GM19467 (cell line): ENCODE measurements around the gene SLC12A5.
"Not testable (repeated sequence)": the region's sequence is repeated elsewhere in the genome, so short reads cannot be mapped to it uniquely, and the experiment has no call there.

ENCODE experiments used
- ATAC-seq: cut with Tn5 transposase; IDR thresholded peaks from one replicate; pipeline ENCODE4 v1.9.1; 2021; ENCODE audit warnings: mild to moderate bottlenecking, moderate library complexity; ENCODE audit not compliant: unreplicated experiment

SLC12A5 gene

GRCh38 chr20:46073443-46073842 is 44.4 kb downstream of the SLC12A5 start:
- no peak for ATAC-seq

- no peak for ATAC-seq
Observed at GRCh38 chr20:46074006-46074405, 45.0 kb downstream of the SLC12A5 start.

GRCh38 chr20:46076806-46077205 is 47.8 kb downstream of the SLC12A5 start:
- ATAC-seq = no peak

- ATAC-seq = no peak
Observed at GRCh38 chr20:46077642-46078305, 48.8 kb downstream of the SLC12A5 start.

GRCh38 chr20:46078954-46079353 is 49.9 kb downstream of the SLC12A5 start:
- no peak for ATAC-seq

GRCh38 chr20:46081074-46081473 is 52.1 kb downstream of the SLC12A5 start:
- no peak for ATAC-seq

- no peak for ATAC-seq
Observed at GRCh38 chr20:46083101-46083500, 54.1 kb downstream of the SLC12A5 start.

- ATAC-seq = no peak
Observed at GRCh38 chr20:46083531-46084061, 54.6 kb downstream of the SLC12A5 start.

GRCh38 chr20:46084805-46085178 is 55.8 kb downstream of the SLC12A5 start:
- ATAC-seq = no peak

GRCh38 chr20:46085179-46085851 is 56.3 kb downstream of the SLC12A5 start:
- ATAC-seq = no peak

- ATAC-seq = no peak
Observed at GRCh38 chr20:46087161-46087560, 58.1 kb downstream of the SLC12A5 start.

GRCh38 chr20:46088409-46089166 is 59.6 kb downstream of the SLC12A5 start:
- ATAC-seq = no peak

GRCh38 chr20:46089167-46089416 is 60.1 kb downstream of the SLC12A5 start:
- peak; percentile 12 for ATAC-seq

GRCh38 chr20:46089417-46090388 is 60.7 kb downstream of the SLC12A5 start, which contains the start of gene NCOA5:
Gene NCOA5, minus strand, starts transcription at chr20:46089962. Its CDS starts 10,538 bp downstream, at chr20:46079424.
- ATAC-seq = peak; percentile 83

- not testable (repeated sequence) for ATAC-seq
Observed at GRCh38 chr20:46091622-46092535, 62.9 kb downstream of the SLC12A5 start.

GRCh38 chr20:46093531-46093930 is 64.5 kb downstream of the SLC12A5 start:
- ATAC-seq = no peak

GRCh38 chr20:46099491-46100287 is 70.7 kb downstream of the SLC12A5 start:
- no peak for ATAC-seq

- not testable (repeated sequence) for ATAC-seq
Observed at GRCh38 chr20:46100444-46100843, 71.4 kb downstream of the SLC12A5 start.

- ATAC-seq = no peak
Observed at GRCh38 chr20:46100988-46101387, 72.0 kb downstream of the SLC12A5 start.
